HG03457 (cell line): ENCODE results near the gene ANO3.
"Not testable (repeated sequence)": the region's sequence is repeated elsewhere in the genome, so short reads cannot be mapped to it uniquely, and the experiment has no call there.

Experiments used
- ATAC-seq: cut with Tn5 transposase; IDR thresholded peaks from one replicate; pipeline ENCODE4 v1.9.1; 2021; ENCODE audit warnings: moderate number of reproducible peaks; ENCODE audit not compliant: unreplicated experiment

ANO3 gene

GRCh38 chr11:26571861-26572654 is 240.1 kb downstream of the ANO3 start, which contains the start of gene MUC15:
TSS of gene MUC15 (minus strand) at chr11:26572263. CDS start at chr11:26567094, 5,169 bp downstream.
- no peak for ATAC-seq

- no peak for ATAC-seq
Observed at GRCh38 chr11:26572770-26573402, 241.0 kb downstream of the ANO3 start.

- ATAC-seq, result no peak
Observed at GRCh38 chr11:26573896-26574295, 242.0 kb downstream of the ANO3 start.

GRCh38 chr11:26575946-26576345 is 244.0 kb downstream of the ANO3 start:
- ATAC-seq, result no peak

- no peak for ATAC-seq
Observed at GRCh38 chr11:26578998-26579661, 247.2 kb downstream of the ANO3 start.

- ATAC-seq, result no peak
Observed at GRCh38 chr11:26579683-26580082, 247.8 kb downstream of the ANO3 start.

GRCh38 chr11:26580929-26581328 is 249.0 kb downstream of the ANO3 start:
- ATAC-seq, result no peak

GRCh38 chr11:26583550-26583949 is 251.6 kb downstream of the ANO3 start:
- no peak for ATAC-seq

GRCh38 chr11:26584818-26585217 is 252.9 kb downstream of the ANO3 start:
- ATAC-seq, result no peak

GRCh38 chr11:26587073-26587472 is 255.1 kb downstream of the ANO3 start:
- no peak for ATAC-seq

GRCh38 chr11:26593691-26594090 is 261.8 kb downstream of the ANO3 start:
- ATAC-seq, result no peak

- not testable (repeated sequence) for ATAC-seq
Observed at GRCh38 chr11:26595207-26595865, 263.4 kb downstream of the ANO3 start.

- ATAC-seq, result not testable (repeated sequence)
Observed at GRCh38 chr11:26597049-26597689, 265.2 kb downstream of the ANO3 start.

- no peak for ATAC-seq
Observed at GRCh38 chr11:26597899-26598298, 266.0 kb downstream of the ANO3 start.

- no peak for ATAC-seq
Observed at GRCh38 chr11:26599425-26599824, 267.5 kb downstream of the ANO3 start.

- no peak for ATAC-seq
Observed at GRCh38 chr11:26599876-26600434, 268.0 kb downstream of the ANO3 start.

GRCh38 chr11:26607725-26608506 is 276.0 kb downstream of the ANO3 start:
- no peak for ATAC-seq

- ATAC-seq, result no peak
Observed at GRCh38 chr11:26608507-26609146, 276.7 kb downstream of the ANO3 start.

GRCh38 chr11:26613759-26614158 is 281.8 kb downstream of the ANO3 start:
- no peak for ATAC-seq
